ENCODE results near the gene DUSP22.

- TF ChIP-seq SRF (IDR thresholded peaks at IDR 0.05; ENCODE audit: low read depth) (no peak), POLR2AphosphoS5 (IDR thresholded peaks at IDR 0.05; ENCODE audit: low read depth, low read length) (no peak), CEBPB (IDR thresholded peaks at IDR 0.05; ENCODE audit: low read depth) (no peak), REST (IDR thresholded peaks at IDR 0.05; ENCODE audit: low read depth) (no peak), CTCF (IDR thresholded peaks at IDR 0.05 in 2 of 3, conservative IDR thresholded peaks at IDR 0.05 in 1 of 3; ENCODE audit: borderline replicate concordance in 1 of 3, insufficient read depth in 1 of 3, low read depth in 2 of 3, low read length in 2 of 3) (no peak), YY1 (IDR thresholded peaks at IDR 0.05; ENCODE audit: extremely low read depth, insufficient replicate concordance, low read depth, low read length) (no peak), ZNF274 (IDR thresholded peaks at IDR 0.05; ENCODE audit: low read depth, low read length) (no peak), POLR2A (IDR thresholded peaks at IDR 0.05; ENCODE audit: borderline replicate concordance, extremely low read depth, insufficient read depth, insufficient read length) (no peak), SP1 (IDR thresholded peaks at IDR 0.05; ENCODE audit: low read depth) (no peak), MAX (IDR thresholded peaks at IDR 0.05) (no peak), RAD21 (IDR thresholded peaks at IDR 0.05; ENCODE audit: low read depth) (no peak), ZFX (IDR thresholded peaks at IDR 0.05) (no peak), EGR1 (IDR thresholded peaks at IDR 0.05; ENCODE audit: low read depth) (no peak)
Measured at GRCh38 chr6:391559-392440, 99.5 kb downstream of the DUSP22 start, which contains the start of gene IRF4.
